ENCODE data around the gene TSC2.

The TSC2 gene

DNA sequence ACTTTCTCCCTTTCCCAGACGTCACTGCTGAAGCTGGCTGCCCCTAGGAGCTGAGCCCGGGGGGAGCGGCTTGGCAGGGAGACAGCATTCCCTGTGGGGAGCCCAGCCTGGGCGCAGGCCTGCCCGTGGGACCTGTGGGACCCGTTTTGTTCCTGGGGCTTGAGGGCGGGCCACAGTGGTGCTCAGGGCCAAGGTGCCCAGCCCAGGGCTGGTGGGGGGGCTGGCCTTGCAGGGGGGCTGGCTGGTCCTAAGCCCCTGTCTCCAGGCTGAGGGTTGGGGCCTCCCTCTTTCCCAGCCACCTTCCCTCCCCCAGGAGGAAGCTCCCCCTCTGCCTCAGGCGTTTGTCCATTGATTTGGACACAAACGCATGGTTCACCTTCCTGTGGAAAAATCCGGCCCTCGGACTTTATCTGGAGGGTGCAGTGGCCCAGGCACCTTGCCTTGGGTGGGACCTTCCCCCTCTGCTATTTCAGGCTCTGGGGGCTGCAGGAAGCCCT is 16.7 kb upstream of the TSC2 start:
- DNase-seq, result peak in 1 of 4 experiments; percentile 1

DNA sequence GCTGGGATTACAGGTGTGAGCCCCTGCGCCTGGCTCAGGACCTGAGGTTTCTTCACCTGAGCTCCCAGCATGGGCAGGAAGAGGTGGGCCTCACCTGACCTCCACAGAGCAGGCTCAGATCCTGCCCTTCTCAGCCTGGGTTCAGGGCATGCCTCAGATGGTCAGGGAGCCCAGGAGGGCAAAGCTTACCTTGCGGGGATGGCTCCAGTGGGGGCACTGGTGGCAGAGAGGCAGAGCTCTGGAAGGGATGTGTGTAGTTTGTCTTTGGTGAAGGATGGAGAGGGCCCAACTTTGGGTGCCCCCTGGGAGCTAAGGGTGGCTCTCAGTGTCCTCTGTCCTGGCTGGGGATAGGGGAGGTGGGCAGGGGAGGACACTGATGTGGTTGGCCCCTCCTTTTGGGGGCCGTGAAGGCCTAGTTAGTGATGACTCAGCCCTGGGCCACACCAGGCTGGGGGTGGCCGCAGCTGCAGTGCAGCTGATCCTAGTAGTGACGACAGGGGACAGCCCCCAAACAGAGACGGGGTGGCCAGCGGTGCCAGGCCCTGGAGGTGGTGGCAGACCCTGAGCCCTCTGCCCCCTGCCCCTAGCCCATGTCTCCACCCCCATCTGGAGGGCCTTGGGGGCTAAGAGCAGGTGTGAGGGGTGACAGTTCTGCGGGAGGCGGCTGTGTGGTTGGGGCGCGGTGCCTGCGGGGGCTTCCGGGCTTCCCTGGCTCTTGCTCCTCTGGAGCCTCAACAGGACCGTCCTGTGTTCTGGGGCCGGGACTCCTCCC is 15.3 kb upstream of the TSC2 start:
- peak in 1 of 4 experiments; percentile 4 for DNase-seq

DNA sequence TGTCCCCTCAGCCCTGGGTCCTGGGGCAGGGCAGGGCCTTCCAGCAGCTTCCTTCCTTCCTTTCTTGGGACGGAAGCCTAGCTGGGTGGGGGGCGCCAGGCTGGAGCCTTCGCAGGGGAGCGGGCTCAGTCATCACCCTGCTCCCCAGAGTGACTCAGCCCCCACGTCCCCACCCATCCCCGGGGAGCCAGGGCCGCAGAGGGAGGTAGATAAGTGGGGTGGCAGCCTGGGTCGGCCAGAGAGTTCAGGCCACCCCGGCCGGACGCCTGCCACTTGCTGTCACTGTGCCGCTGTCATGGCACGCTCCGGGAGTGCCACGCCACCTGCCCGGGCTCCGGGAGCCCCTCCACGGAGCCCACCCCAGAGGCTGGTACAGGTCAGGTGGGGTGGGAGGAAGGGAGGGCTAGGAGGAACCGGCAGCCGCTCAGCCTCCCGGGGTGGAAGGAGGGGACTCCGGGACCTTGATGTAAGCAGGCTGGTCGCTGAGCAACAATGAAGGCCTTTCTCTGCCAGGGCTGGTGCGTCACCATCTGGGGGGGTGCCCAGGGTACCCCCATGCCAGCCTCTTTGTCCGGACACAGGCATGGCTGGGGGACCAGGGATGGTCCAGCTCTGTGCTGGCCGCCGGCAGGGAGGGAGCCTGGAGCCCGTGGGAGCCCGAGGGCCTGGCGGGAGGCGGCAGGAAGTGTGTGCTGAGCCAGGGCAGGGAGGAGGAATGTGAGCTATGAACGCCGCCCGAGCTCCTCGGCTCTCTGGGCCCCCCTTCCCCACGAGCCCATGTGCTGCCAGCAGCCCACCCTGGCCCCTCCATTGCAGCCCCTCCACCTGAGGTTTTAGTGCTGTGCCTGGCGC is 14.5 kb upstream of the TSC2 start:
- peak in 3 of 4 experiments; percentile 31 to 61 (median 52) for DNase-seq

DNA sequence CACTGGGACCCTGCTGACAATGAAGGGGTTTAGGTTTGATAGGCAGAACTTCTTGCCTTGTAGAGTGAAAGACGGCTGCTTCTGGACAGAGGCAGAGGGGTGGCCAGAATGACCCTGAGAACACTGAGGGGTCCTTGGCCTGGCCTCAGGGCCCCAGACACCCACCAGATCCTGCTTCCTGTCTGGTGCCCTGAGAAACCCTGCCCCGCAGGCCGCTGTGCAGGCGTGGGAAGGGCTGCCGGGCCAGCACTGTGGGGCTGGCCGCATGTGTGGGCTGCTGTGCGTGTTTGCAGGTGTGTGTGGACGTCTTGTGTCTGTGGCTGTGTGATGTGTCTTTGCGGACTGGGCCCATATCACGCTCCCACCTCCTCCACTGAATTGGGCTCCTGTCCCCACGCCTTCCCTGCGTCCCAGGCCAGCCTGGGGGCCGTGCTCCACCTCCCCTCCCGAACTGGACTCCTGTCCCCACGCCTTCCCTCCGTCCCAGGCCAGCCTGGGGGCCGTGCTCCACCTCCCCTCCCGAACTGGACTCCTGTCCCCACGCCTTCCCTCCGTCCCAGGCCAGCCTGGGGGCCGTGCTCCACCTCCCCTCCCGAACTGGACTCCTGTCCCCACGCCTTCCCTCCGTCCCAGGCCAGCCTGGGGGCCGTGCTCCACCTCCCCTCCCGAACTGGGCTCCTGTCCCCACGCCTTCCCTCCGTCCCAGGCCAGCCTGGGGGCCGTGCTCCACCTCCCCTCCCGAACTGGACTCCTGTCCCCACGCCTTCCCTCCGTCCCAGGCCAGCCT is 13.7 kb upstream of the TSC2 start:
- DNase-seq, result peak in 2 of 4 experiments; percentile 42 to 60

DNA sequence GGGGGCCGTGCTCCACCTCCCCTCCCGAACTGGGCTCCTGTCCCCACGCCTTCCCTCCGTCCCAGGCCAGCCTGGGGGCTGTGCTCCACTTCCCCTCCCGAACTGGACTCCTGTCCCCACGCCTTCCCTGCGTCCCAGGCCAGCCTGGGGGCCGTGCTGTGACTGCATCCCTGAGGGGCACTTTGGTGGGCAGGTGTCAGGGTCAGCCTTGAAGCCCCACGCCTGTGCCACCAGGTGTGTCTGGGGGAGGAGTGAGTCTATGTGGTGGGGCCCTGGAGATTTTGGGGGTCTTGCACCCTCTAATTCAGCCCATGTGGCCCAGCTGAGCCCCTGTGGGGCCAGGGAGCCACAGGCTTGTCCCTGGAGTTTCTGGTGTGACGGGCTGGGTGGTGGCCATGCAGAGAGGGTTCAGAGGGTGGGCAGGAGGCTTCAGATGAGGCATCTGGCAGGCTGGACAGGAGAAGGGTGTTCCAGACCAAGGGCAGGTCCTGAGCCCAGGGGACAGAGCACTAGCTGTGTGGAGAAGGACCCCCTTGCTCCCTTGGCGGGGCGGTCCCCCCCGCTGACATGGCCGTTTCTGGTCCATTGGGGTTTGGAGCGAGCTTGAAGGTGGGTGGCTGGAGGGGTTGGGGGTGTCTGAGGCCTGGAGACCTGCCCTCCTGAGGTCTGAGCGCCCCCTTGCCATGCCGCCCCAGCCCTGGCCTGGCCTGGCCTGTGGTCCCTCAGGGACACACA is 12.9 kb upstream of the TSC2 start:
- DNase-seq, result no peak

DNA sequence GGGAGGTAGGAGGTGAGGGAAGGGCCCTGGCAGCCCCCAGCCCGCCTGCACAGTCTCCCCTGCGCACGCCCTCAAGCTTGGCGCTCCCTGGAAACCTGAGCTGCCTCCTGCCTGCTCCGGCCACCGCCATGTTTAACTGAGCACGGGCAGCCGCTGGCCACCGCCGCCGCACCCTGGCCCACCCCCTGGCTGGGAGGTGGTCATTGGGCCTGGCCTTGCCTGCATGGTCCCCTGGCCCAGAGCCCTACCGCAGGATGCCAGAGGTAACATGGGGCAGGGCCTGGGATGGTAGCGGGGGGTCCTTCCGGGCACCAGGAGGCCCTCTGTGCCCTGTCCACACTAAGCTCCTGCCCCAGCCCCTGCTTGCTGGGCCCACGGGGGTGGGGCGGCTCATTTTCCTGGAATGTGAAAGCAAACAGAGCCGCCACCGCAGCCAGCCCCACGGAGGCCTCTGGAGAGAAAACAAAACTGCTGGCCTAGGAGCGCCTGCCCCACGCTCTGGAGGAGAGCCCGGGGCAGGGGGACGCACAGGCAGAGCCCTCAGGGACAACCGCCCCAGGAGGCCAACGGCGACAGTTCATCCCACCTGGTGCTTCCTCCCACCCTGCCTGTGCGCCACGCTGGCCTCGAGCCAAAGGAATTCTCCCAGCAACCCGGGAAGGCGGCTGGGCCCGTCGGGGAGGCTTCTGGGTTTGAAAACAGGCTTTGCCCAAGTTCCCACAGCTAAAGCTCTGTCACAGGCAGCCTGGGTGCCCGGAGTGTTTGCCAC is 12.2 kb upstream of the TSC2 start:
- peak in 1 of 4 experiments; percentile 1 for DNase-seq

DNA sequence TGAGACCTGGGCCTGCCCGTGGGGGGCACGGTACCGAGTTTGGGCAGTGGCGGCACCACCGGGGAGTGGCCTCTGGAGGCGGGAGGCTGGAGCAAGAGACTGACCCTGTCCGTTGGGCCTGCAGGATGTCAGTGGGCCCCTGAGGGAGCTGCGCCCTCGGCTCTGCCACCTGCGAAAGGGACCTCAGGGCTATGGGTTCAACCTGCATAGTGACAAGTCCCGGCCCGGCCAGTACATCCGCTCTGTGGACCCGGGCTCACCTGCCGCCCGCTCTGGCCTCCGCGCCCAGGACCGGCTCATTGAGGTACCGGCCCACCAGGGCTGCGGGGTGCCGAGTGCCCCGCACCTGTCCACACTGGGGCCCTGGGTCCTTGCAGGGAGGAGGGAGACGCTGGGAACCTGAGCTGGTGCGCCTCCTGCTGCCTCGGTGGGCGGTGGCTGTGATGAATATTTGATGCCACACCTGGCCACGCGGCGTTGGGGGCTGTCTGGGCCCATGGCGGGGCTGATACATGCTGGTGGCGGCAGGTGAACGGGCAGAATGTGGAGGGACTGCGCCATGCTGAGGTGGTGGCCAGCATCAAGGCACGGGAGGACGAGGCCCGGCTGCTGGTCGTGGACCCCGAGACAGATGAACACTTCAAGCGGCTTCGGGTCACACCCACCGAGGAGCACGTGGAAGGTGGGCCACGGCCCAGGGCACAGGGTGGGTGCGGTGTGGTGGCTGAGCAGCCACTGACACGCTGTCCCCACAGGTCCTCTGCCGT is 11.4 kb upstream of the TSC2 start:
- DNase-seq, result peak in 1 of 4 experiments; percentile 1

DNA sequence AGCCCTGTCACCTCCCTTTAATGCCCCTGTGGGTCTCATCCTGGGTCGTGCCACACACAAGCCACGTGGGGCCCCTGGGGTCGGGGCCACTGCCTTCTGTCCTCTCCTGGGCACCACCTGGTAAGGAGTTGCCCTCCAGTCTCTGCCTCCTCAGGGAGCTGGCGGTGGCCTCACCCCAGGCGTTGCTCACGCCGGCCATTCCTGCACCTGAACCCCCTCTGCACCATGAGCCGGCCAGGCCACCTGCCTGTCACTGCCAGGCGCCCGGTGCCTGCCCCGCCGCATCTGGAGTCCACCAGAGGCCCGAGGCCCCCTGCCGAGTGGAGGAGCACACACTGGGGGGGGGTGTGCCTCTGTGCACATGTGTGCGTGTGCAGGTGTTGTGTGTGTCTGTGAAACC is 10.7 kb upstream of the TSC2 start:
- peak in 1 of 4 experiments; percentile 1 for DNase-seq

DNA sequence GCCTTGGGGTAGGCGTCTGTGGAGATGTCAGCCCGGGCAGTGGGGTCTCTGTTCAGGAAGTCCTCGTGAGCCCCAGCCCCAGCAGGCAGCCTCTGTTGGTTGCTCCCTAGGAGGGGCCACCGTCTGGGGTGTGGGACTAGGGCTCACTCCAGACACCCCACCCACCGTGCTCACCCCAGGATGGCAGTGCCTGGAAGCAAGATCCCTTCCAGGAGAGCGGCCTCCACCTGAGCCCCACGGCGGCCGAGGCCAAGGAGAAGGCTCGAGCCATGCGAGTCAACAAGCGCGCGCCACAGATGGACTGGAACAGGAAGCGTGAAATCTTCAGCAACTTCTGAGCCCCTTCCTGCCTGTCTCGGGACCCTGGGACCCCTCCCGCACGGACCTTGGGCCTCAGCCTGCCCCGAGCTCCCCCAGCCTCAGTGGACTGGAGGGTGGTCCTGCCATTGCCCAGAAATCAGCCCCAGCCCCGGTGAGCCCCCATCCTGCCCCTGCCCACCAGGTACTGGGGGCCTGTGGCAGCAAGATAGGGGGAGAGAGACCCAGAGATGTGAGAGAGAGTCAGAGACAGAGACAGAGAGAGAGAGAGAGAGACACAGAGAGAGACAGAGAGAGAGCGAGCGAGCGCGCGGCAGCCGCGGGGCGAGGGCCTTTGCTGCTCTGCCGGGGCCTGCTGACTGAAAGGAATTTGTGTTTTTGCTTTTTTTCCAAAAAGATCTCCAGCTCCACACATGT is 10.0 kb upstream of the TSC2 start:
- DNase-seq, result peak in 1 of 4 experiments; percentile 1

DNA sequence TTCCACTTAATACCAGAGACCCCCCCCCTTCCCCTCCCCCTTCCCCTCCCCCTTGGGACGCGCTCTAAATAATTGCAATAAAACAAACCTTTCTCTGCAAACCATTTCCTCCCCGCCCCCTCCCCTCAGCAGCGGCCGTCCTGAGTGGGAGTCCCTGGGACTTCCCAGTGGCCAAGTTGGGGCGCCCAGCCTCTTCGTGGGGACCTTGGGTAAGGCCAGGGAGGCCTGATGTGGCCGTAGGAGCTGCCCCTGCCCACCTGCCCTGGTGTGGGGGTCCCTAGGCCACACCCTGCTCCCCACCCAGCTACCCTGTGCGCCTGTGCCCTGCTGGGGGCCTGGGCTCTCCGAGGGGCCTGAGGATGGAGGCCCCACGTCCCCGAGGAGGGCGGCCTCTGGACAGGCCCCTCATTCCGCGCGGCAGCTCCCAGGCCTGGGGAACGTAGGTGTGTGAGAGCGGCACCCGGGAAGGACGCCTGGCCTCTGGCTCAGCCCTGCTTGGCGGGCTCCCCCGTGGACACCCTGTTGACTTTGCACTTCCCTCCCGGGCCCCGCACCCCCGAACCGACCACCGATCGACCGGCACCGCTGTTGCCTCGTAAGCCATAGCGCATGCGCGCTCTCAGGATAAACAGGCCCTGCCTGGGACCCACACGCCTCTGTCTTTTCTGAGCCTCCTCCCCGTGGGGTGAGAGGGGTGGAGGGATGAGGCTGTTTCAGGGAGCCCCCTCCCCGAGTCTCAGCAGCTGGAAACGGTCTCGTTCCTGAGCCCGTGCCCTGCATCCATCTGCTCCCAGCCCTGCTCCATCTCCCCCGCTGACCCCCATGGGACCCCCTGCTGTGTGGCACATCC is 9.2 kb upstream of the TSC2 start:
- DNase-seq, result peak in 1 of 4 experiments; percentile 12

DNA sequence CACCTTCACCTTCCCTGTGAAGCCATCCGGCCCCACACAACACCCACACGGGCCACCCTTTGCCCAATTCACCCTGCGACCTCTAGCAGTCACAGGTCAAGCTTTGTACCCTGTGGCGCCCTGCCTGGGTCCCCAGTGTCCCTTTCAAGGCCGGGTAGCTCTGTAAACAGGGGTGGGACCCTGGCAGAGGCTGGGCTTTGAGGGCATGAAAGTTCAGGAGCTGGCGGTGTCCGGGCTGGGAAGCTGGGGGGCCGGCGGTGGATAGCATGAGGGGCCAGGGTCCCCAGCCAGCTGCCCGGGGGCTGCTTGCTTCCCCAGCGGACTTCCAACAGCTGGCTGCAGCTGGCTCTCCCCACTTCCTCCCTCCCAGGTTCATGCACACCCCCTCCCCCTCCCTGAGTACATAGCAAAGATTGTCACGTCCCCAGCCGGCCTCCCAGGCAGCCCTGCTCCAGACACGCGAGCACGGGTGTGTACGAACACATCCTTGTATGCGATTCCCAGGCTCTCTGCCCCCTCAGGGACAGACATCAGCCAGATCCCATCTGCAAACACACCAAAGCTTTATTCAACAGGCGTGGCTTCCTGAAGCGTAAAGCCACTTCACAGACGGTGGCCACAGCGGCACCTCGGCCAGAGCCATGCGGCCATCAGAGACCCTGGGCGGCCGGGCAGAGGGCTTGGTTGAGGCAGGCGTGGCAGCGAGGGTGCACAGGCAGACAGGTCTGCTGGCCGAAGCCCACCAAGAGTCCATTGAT is 8.3 kb upstream of the TSC2 start:
- no peak for DNase-seq

DNA sequence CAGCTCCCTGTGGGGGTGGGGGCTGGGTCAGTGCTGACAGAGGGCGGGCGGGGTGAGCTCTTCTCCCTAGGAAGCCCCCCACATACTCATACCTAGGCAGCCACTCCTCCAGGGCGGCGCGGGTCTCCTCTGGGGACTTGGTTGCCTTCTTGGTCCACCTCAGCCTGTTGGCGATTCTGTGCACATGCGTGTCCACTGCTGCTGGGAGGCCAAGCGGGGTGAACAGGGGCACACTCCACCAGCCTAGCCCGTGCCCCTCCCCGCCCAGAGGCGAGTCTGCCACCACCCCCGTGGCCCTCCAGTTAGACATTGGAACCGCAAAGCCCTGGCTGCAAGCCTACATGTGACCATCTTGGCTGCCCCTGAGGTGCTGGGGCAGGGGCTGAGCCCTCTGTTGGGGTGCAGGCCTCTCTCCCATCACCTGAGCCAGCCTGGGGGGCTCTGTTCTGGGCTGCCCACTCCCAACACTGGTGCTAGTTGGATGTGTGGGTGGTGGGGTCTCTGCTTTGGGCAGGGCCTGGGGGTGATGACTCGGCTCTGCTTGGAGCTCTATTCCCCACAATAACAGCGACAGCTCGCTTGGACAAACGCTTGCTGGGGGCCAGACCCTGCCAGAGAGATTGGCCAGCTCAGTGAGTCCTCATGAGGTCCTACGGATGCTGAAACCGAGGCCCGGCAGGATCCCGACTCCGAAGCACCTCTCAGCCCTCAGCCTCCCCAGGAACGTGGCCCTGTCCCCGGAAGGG is 7.6 kb upstream of the TSC2 start:
- DNase-seq, result no peak

DNA sequence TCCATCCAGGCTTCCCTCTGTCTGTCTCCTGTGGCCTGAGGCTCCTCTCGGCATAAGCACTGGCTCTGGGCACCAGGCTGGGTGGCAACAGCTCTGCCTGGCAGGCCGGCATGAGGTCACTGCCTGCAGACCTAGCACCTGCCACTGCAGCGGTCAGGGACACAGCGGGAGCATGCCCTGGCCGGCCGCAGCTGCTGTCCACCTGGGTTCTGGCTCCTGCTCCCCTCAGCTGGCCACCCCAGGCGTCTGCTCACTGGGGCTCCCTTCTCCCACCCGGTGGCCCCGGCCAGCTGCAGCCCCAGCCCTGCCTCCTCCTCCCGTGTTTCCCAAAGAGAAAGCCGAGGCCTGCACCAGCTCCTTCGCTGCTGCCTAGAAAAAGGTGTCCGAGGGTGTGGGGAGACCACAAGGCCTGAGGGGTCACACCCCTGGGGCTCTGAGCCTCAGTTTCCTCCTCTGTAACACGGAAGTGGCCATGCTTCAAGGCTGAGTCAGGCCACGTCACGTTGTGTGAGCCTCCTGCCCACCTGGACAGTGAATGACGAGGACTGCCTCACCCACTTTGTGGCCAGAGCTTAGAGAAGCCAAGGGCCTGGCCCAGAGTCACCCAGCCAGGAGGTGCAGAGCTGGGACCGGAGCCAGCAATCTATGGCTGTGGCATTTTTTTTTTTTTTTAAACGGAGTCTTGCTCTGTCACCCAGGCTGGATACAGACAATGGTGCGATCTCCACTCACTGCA is 6.8 kb upstream of the TSC2 start:
- no peak for DNase-seq

DNA sequence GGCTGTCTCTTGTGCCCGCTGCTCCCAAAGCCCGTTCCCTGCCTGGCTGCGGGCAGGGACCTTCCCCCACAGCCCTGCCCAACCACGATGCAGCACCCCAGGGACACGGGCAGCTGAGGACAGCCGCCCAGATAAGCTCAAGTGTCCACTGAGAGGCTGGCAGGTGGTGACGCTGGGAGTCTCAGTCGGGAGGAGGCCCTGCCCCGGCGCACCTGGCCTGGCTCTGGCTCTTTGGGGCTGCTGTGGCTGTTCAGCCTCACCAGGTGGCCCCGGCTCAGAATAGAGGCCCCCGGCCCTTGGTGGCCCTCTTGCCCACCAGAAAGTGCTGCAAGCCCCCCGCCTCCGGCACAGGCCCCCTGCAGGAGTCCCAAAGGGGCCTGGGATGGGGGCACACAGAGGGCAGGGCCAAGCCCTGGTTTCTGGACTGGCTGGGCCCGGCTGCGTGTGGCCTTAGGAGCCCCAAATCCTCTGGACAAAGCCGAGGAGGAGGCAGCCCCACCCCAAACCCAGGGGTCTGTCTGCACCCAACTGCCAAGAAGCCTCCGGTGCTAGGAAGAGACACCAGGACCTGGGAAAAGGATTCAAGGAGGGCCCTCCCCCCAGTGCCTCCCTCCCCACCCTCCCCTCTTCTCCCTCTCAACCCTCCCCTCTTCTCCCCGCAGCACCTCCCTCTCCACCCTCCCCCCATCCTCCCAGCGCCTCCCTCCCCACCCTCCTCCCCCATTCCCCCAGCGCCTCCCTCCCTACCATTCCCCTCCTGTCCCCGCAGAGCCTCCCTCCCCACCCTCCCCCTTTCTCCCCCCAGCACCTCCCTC is 5.4 kb upstream of the TSC2 start:
- DNase-seq, result no peak

DNA sequence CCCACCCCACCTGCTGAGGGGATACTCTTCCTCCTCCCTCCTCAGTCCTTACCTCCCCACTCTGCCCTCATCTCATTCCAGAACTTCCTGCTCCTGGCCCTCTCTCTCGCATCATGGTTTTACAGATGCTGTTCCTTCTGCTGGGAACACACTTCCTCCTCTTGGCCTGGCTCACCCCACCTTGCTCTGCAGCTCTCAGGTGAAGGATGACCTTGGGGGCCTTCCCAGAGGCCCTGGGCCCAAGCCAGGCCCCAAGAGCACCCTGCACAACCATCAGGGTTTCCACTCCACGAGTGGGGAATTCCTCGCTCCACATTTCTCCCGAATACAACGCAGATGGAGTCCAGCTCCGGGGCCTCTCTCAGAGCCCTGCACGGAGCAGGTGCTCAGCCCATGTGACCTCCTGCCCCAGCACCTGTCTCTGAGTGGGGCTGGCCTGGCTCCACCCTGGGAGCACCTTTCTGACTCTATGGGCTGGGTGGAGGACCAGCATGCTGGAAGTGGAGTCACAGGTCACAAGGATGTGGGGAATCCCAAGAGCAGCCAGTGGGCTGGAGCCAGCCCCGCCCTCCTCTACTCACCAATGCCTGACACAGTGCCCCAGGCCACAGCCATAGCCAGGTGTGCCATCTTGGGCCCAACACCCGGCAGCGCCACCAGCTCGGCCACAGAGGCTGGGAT is 4.7 kb upstream of the TSC2 start:
- DNase-seq, result peak in 3 of 4 experiments; percentile 23 to 40 (median 26)
